Measurements from ENCODE around the gene CLIC1.
"Not testable (repeated sequence)": the region's sequence is repeated elsewhere in the genome, so short reads cannot be mapped to it uniquely, and the experiment has no call there.

Gene CLIC1

GRCh38 chr6:31717499-31718222 is 18.7 kb downstream of the CLIC1 start:
- peaks cover 14 to 47% (median 36%) of the 10 kb centered on the region in 10 experiments for H3K4me1 ChIP-seq
- H3K27me3 ChIP-seq: no peaks in the 10 kb centered on the region
- no peak overlapping the region for H3K27ac ChIP-seq
- no peak overlapping the region for H3K9ac ChIP-seq
- no peak for TF ChIP-seq Cebpa-rat (IDR thresholded peaks at IDR 0.05)
- no peaks in the 10 kb centered on the region for H3K36me3 ChIP-seq
- H3K9me3 ChIP-seq (replicated peaks in 1 of 11): no peaks in the 10 kb centered on the region
- H3K4me2 ChIP-seq: no peak overlapping the region
- H4K20me1 ChIP-seq: no peaks in the 10 kb centered on the region
- no peak overlapping the region for H3K4me3 ChIP-seq

GRCh38 chr6:31715022-31715958 is 21.0 kb downstream of the CLIC1 start, which contains the start of gene LY6G6D:
LY6G6D (plus strand) TSS chr6:31715348; CDS start chr6:31715356, 8 bp downstream.
- Histone ChIP-seq H3K4me3 (no peak within 1 kb of the TSS), H3K27ac (peak within 1 kb of the TSS in 6 of 11 experiments; percentile 7 to 46 (median 18); a peak in 10 of 22 replicates), H3K9me3 (replicated peaks in 1 of 11) (no peaks in the 10 kb centered on the region), H3K4me1 (peaks cover 37 to 53% (median 47%) of the 10 kb centered on the region in 10 experiments), H3K4me2 (peak within 1 kb of the TSS; percentile 46 to 68 (median 62)), H3K27me3 (no peaks in the 10 kb centered on the region), H3K36me3 (no peaks in the 10 kb centered on the region), H4K20me1 (no peaks in the 10 kb centered on the region), H3K9ac (peak within 1 kb of the TSS in 9 of 11 experiments; percentile 11 to 63 (median 45); a peak in 13 of 22 replicates)
- no peak for TF ChIP-seq Cebpa-rat (IDR thresholded peaks at IDR 0.05)

GRCh38 chr6:31713991-31714684 is 22.2 kb downstream of the CLIC1 start:
- Histone ChIP-seq H3K9ac (peak overlapping the region; percentile 0 to 63 (median 43); a peak in 15 of 22 replicates), H3K4me3 (no peak overlapping the region), H3K27me3 (no peaks in the 10 kb centered on the region), H3K36me3 (no peaks in the 10 kb centered on the region), H3K27ac (peak overlapping the region in 6 of 11 experiments; percentile 7 to 46 (median 18); a peak in 10 of 22 replicates), H3K9me3 (replicated peaks in 1 of 11) (no peaks in the 10 kb centered on the region), H3K4me1 (peaks cover 43 to 60% (median 51%) of the 10 kb centered on the region in 10 experiments), H3K4me2 (peak overlapping the region; percentile 46 to 68 (median 62)), H4K20me1 (no peaks in the 10 kb centered on the region)
- no peak for TF ChIP-seq Cebpa-rat (IDR thresholded peaks at IDR 0.05)

GRCh38 chr6:31713465-31713864 is 22.9 kb downstream of the CLIC1 start:
- no peaks in the 10 kb centered on the region for H4K20me1 ChIP-seq
- no peak overlapping the region for H3K4me3 ChIP-seq
- peak overlapping the region in 9 of 11 experiments; percentile 0 to 63 (median 45); a peak in 9 of 22 replicates for H3K9ac ChIP-seq
- H3K36me3 ChIP-seq: no peaks in the 10 kb centered on the region
- H3K9me3 ChIP-seq (replicated peaks in 1 of 11): no peaks in the 10 kb centered on the region
- H3K4me1 ChIP-seq: peaks cover 43 to 67% (median 53%) of the 10 kb centered on the region in 10 experiments
- no peaks in the 10 kb centered on the region for H3K27me3 ChIP-seq
- peak overlapping the region; percentile 46 to 68 (median 62); a peak in 20 of 22 replicates for H3K4me2 ChIP-seq
- peak overlapping the region in 2 of 11 experiments; percentile 34 to 46; a peak in 1 of 22 replicates for H3K27ac ChIP-seq
- no peak for TF ChIP-seq Cebpa-rat (IDR thresholded peaks at IDR 0.05)

- peak overlapping the region in 3 of 11 experiments; percentile 6 to 40 (median 15); a peak in 2 of 22 replicates for H3K27ac ChIP-seq
- TF ChIP-seq Cebpa-rat (IDR thresholded peaks at IDR 0.05): no peak
- H3K9ac ChIP-seq: peak overlapping the region in 6 of 11 experiments; percentile 13 to 60 (median 32); a peak in 5 of 22 replicates
- peak overlapping the region; percentile 63 to 86 (median 82) for H3K4me2 ChIP-seq
- H3K4me1 ChIP-seq: peaks cover 48 to 78% (median 64%) of the 10 kb centered on the region in 10 experiments
- H3K27me3 ChIP-seq: no peaks in the 10 kb centered on the region
- no peaks in the 10 kb centered on the region for H4K20me1 ChIP-seq
- H3K4me3 ChIP-seq: no peak overlapping the region
- no peaks in the 10 kb centered on the region for H3K36me3 ChIP-seq
- no peaks in the 10 kb centered on the region for H3K9me3 ChIP-seq (replicated peaks in 1 of 11)
These were observed 24.0 kb downstream of the CLIC1 start for GRCh38 chr6:31712296-31712695.

GRCh38 chr6:31711233-31711632 is 25.1 kb downstream of the CLIC1 start:
- peak overlapping the region in 7 of 11 experiments; percentile 26 to 56 (median 50); a peak in 12 of 22 replicates for H3K27ac ChIP-seq
- H3K4me3 ChIP-seq: peak overlapping the region in 2 of 10 experiments; percentile 21 to 30; a peak in 2 of 20 replicates
- TF ChIP-seq Cebpa-rat (IDR thresholded peaks at IDR 0.05): no peak

GRCh38 chr6:31710523-31711219 is 25.7 kb downstream of the CLIC1 start:
- TF ChIP-seq Cebpa-rat (IDR thresholded peaks at IDR 0.05): no peak
- Histone ChIP-seq H4K20me1 (no peaks in the 10 kb centered on the region), H3K4me3 (peak overlapping the region in 2 of 10 experiments; percentile 21 to 30; a peak in 2 of 20 replicates), H3K27me3 (no peaks in the 10 kb centered on the region), H3K9ac (peak overlapping the region in 4 of 11 experiments; percentile 4 to 46 (median 21); a peak in 5 of 22 replicates), H3K27ac (peak overlapping the region in 8 of 11 experiments; percentile 19 to 56 (median 48); a peak in 13 of 22 replicates), H3K4me1 (peaks cover 50 to 90% (median 74%) of the 10 kb centered on the region in 10 experiments), H3K4me2 (peak overlapping the region; percentile 63 to 86 (median 82)), H3K36me3 (no peaks in the 10 kb centered on the region), H3K9me3 (replicated peaks in 1 of 11) (no peaks in the 10 kb centered on the region)

More at GRCh38 chr6:31711233-31711632, 25.1 kb downstream of the CLIC1 start:
- Histone ChIP-seq H4K20me1 (no peaks in the 10 kb centered on the region), H3K4me1 (peaks cover 50 to 89% (median 74%) of the 10 kb centered on the region in 10 experiments), H3K9ac (peak overlapping the region in 4 of 11 experiments; percentile 4 to 46 (median 21); a peak in 7 of 22 replicates), H3K9me3 (replicated peaks in 1 of 11) (no peaks in the 10 kb centered on the region), H3K4me2 (peak overlapping the region; percentile 63 to 86 (median 82)), H3K36me3 (no peaks in the 10 kb centered on the region), H3K27me3 (no peaks in the 10 kb centered on the region)

GRCh38 chr6:31709157-31709556 is 27.2 kb downstream of the CLIC1 start:
- not testable (repeated sequence) for H3K9ac ChIP-seq; H3K36me3 ChIP-seq; H3K9me3 ChIP-seq (replicated peaks in 1 of 11); H3K27me3 ChIP-seq; H4K20me1 ChIP-seq; H3K4me3 ChIP-seq
- Histone ChIP-seq H3K4me2 (peak overlapping the region in 3 of 11 experiments; percentile 23 to 52 (median 35); a peak in 1 of 22 replicates), H3K27ac (0 out of 22 replicates have a peak overlapping the region, but pooled peaks of 1 of the 11 experiments have one; percentile 40), H3K4me1 (peaks cover 44 to 77% (median 66%) of the 10 kb centered on the region in 10 experiments)

Measured in BLaER1 treated with 17β-estradiol and CSF1 and Interleukin-3, amounts not matched to agents 10 nM and 100 nM (cell line).